OCI-LY1 (cell line): ENCODE results near the gene PPP4R3A.

Source experiments
- EZH2 ChIP-seq: fragments of 200-600 bp; sonication (generic), shearing (Covaris generic); IDR thresholded peaks from 2 replicates; pipeline ENCODE4 v1.8.0; 2017; ENCODE audit warnings: borderline replicate concordance, mixed run types, mild to moderate bottlenecking, antibody characterized with exemption, low read length, moderate library complexity, mixed read lengths
- TF ChIP-seq, protein P1 (sequence below): fragments of 200-600 bp; sonication (generic), shearing (Covaris generic); IDR thresholded peaks from 2 replicates; pipeline ENCODE4 v1.5.1; 2017; ENCODE audit warnings: mild to moderate bottlenecking, antibody characterized with exemption, low read length, moderate library complexity, mixed read lengths

DNA sequence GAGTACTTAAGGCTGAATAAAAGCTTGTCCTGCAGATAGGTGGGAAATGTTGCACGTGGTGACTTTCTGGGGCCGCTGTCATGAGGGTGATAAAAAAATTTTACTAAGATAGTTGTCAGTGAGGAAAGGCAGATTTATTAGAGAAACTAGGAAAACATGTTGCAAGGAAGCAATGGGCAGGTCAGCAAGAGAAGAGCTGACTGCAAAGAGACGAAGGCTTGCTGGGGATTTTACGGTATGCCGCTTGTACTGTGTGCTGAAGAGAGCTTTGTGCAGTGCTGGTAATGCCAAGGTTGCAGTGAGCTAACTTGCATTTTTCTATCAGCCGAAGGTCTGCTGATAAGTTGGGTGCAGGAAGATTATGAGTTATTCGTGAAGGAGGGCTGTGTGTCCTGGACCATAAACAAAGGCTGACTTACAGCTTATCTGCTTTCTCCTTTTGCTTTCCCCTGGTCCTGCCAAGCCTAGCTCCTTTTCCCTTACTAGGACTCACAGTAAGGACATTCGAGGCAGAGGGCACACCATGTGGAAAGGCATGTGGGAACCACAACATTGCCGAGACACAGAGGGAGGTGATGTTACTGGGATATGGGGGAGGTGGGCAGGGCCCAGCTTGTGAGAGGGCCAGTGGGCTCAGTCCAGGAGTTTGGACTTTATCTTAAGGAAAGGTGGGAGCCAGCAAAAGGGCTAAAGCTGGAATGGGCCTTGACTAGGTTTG lies 85.1 kb downstream of the PPP4R3A start:
- TF ChIP-seq, protein P1, sequence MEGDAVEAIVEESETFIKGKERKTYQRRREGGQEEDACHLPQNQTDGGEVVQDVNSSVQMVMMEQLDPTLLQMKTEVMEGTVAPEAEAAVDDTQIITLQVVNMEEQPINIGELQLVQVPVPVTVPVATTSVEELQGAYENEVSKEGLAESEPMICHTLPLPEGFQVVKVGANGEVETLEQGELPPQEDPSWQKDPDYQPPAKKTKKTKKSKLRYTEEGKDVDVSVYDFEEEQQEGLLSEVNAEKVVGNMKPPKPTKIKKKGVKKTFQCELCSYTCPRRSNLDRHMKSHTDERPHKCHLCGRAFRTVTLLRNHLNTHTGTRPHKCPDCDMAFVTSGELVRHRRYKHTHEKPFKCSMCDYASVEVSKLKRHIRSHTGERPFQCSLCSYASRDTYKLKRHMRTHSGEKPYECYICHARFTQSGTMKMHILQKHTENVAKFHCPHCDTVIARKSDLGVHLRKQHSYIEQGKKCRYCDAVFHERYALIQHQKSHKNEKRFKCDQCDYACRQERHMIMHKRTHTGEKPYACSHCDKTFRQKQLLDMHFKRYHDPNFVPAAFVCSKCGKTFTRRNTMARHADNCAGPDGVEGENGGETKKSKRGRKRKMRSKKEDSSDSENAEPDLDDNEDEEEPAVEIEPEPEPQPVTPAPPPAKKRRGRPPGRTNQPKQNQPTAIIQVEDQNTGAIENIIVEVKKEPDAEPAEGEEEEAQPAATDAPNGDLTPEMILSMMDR = no peak
- no peak for TF ChIP-seq EZH2
